ENCODE measurements around the gene TMEM255B.
"Not testable (repeated sequence)": the region's sequence is repeated elsewhere in the genome, so short reads cannot be mapped to it uniquely, and the experiment has no call there.

Gene TMEM255B

DNA sequence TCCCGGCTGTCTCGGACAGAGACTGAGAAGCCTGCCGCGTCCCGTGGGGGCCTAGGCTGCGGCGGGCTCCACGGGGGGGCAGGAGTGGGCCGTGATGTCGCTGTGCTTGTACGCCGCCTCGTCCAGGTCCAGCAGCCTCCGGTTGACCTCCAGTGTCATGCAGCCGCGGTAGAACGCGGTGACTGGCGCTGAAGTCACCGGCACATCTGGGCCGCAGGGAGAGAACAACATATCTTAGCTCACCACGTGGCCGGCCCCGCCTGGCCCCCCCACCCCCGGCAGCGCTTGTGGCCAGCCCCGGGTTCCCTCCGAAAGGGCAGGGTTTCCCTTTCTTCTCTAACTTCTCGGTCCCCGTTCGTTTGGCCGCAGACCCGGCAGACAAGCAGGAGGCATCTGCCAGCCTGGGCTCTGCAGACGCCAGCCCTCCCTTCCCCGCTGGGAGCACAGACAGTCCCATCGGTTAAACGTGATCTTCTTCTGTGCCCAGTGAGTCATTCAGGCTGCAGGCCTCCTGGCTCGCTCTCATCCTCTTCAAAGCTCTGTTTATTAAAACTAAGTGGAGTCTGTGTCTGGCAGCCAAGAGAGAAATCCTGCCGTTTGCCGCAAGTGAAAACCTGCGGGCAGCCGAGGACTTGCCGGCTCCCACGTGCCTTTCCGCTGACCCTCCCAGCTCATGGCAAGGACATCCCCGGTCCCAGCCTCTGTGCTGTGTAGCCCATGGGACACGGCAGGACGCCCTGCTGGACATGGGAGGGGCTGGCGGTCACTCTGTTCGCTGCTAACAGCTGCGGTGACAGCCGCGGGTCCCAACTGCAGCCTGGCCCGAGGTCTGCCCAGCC is 62.0 kb downstream of the TMEM255B start:
- DNase-seq: no peak

DNA sequence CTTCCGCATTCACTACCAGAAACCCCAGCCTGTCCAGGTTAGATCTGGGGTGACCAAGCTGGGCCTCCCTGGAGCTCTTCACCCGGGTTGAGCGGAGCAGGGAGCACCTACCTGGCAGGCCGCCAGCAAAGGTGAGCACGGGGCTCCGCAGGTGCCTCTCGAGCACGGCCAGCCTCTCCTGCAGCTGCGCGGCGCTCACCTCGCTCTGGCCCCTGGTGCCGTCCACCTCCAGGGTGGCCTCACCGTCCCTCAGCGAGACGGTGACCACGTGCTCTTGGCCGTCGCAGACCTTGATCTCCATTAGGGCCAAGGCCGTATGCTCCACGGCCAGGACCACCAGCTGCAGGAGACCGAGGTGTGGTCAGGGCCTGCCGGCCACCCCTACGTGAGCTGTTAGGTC is 62.8 kb downstream of the TMEM255B start:
- no peak for DNase-seq

DNA sequence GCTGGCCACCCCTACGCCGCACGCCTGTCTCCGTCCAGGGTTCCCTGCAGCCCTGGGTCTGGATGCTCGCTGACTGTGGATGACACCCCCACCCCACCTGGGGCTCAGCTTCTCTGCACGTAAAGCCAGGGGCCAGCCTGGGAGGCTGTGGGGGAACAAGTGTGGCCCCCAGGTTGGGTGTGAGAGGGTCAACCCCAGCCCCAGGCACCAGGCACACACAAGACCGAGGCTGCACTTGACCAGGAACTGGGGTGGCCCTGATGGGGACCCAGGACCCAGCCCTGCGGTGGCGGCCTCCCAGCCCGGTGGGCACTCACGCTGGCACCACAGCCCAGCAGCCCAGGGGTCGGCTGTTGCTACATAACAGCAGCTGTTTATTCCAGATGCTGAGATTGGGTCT is 63.2 kb downstream of the TMEM255B start:
- no peak for DNase-seq

DNA sequence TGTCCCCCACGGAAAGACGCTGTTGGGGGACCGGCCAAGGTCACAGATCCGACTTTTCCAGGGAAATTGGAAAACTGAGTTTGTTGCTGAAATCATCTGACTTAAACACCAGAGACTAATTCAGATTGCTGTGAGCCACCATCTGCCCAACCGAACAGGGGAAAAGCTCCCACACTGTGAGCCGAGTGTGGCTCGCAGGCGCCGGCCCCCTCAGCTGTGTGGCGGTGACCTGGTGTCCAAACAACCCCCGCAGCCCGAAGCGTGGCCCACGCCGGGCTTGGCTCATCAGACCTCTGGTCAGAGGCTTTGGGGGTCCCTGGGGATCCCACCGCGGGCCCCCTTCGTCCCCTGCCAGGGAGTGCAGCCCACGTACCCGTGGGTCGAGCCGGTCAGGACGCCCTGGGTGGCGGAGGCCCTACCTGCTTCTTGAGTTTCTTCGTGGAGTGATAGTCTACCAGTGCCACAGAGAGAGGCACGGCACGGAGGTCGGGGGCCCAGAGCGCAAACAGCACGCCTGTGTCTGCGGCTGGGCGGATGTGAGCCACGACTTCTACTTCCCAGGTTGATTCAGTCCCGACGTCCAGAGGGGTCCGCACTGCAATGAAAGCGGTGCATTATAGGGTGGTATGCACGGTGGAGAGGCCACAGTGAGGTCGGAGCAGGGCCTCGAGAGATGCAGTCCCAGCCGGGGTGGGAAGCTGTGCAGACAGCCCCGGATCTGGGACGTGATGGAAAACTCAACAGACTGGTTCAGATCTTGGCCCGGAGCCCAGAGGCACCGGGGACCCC is 64.1 kb downstream of the TMEM255B start:
- DNase-seq: no peak

DNA sequence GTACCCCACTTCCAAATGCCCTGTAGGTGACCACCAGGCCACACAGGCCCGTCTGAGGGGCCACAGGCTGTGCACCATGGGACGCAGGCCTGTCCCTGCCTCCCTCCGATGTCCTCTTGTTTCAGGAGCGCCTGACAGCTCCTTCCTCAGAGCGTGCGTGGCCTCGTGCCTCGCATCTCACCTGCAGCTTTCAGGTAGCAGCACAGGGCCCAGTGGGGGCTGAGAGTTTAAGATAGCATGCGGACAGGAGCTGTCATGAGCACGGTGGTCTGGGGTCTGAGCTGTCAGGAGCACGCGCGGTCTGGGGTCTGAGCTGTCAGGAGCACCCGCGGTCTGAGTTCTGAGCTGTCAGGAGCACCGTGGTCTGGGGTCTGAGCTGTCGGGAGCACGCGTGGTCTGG is 64.7 kb downstream of the TMEM255B start:
- DNase-seq: no peak

DNA sequence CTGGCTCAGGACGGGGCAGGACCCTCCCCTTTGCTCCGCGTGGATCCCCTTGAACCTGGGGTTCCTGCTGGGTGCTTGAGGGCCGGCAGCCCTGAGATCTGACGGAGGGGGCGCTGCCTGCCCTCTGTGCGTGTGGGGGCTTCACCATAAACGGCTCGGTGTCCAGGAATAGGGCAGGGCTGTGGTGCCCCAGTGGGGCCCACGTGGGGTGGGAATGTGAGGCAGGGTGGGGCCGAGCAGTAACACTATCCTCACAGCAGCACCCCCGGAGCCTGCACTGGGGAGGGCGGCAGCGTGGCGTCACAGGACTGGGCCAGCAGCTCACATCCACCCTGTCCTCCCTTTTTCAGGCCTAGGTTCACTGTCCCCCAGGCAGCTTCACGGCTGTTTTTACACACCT is 66.8 kb downstream of the TMEM255B start:
- DNase-seq: no peak

DNA sequence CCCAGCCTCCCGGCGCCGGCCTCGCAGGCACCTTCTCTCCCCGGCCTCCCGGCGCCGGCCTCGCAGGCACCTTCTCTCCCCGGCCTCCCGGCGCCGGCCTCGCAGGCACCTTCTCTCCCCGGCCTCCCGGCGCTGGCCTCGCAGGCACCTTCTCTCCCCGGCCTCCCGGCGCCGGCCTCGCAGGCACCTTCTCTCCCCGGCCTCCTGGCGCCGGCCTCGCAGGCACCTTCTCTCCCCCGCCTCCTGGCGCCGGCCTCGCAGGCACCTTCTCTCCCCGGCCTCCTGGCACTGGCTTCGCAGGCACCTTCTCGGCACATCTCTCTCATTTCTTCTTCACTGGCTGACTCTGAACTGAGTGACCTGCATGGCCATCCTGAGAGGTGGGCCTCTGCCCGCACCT is 67.4 kb downstream of the TMEM255B start:
- not testable (repeated sequence) for DNase-seq

DNA sequence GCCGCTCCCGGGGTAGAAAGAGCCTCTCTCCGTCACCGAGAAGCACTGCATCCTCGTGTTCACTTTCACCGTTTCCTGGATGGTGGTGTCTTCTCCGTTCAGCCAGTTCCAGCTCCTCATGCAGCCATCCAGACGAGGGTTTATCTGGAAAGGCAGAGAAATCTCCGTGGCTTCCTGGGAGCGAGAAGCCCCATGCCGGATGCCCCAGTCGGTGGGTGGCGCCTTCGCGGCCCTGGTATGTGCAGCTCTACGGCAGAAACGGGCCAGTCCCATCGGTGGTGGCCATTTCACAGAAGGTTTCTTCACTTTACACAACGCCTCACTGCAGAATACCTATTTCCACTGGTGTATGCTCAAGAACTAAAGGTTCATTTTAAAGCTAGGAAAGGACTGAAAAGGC is 68.0 kb downstream of the TMEM255B start:
- no peak for DNase-seq

DNA sequence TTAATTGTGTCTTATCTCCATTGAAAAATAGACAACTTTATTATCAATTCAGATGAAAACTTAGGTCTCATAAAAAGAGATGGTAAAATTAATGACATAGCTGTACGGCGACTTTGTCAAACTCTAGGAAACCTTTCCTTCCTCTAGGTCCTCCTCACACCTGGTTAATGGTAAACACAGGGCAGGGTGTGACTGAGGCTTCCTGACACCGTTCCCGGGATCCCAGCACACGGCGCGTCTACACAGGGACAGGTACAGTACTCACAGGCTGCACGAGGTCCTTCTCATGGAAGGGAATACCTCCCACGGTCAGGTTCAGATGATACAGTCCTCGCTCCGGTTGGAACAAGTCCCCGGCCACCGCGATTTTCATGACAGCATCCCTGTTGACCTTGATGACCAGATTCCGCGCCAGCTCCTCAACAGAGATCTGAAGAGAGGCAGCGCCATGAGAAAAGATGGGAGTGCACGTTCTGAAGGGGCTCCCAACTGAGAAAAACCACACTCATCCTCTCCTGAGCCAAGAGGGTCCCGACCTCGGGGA is 69.3 kb downstream of the TMEM255B start:
- no peak for DNase-seq

DNA sequence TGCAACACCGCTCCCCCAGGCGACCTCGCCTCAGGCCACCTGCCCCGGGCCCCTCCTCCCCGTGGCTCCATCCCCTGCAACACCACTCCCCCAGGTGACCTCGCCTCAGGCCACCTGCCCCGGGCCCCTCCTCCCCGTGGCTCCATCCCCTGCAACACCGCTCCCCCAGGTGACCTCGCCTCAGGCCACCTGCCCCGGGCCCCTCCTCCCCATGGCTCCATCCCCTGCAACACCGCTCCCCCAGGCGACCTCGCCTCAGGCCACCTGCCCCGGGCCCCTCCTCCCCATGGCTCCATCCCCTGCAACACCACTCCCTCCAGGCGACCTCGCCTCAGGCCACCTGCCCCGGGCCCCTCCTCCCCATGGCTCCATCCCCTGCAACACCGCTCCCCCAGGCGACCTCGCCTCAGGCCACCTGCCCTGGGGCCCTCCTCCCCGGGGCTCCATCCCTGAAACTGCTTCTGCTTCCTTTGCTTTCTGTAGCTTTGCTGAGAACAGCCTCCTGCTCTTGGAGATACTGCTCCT is 71.5 kb downstream of the TMEM255B start:
- not testable (repeated sequence) for DNase-seq

DNA sequence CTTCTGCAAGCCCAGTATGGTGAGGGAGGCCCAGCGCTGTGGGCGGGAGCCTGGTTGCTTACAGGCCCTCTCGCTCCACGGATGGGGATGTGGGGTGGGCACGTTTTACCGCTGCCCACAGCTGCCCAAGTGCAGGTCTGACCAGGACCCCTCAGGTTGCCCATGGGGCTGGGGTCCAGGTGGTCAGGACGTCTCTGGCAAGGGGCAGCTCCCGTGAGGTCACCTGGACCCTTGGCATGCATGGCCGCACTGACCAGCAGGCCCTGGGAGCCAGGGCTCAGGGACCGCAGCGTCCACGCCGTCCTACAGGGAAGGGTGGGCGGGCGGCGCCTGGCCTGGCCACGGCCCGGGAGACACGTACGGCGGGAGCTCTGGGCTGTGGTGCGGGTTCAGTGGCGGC is 72.0 kb downstream of the TMEM255B start:
- no peak for DNase-seq

DNA sequence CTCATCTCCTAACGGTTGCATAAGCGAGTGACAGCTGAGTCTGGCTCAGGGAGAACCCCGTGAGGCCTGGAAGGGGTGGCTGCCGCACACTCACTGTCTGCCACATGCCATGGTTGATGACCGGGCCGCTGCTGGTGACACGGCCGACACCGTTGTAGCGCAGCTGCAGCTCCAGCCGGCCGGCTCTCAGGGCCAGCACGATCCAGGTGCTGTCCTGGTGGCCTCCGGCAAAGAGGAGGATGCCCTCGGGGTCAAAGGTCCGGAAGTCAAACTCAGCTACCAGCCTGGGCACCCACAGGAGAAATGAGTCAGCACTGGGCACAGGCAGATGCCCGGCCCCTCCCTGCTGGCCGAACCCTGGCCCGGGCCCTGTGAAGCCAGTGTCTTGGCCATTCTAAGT is 73.2 kb downstream of the TMEM255B start:
- DNase-seq: no peak

DNA sequence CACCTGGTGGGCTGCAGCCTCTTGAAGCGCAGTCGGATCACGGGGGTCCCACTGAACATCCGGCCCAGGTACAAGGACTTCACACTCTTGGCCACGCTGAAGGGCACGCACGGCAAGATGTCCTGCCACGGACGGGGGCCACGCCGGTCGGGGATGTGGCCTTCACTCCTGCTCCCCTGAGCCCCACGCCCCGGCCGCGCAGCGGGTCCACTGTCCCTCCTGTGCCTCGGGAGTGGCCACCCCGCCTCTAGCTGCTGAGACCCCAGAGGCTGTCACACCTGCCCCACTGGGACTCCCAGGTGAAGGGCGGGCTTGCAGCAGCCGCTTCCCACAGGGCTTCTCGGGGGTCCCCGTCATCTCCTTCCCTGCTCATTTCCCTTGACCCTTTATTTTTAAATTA is 73.6 kb downstream of the TMEM255B start:
- DNase-seq: no peak

DNA sequence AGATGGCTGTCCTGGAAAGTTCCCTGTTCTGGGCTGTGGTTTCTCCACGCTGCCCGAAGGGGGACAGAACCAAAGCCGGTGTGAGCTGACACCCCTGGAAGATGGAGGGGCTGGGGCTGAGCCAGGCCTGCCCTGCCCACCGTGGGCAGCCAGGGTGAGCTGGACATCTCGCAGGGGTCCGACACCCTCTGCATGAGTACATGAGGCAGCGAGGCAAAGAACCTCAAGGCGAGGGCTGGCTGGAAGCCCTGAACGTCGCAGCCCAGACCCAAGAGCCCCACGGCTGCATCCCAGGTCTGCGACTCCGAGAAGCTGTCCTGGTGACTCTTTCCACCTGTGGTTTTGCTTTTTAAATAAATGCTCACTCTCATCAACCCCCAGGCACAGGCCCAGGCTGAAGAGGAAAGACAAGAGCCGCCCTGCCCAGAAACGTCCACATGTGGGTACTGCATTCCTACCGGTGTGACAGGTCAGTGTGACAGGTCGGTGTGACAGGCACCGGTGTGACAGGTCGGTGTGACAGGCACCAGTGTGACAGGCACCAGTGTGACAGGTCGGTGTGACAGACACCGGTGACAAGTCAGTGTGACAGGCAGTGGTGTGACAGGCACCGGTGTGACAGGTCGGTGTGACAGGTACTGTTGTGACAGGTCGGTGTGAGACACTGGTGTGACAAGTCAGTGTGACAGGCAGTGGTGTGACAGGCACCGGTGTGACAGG is 74.2 kb downstream of the TMEM255B start:
- DNase-seq: no peak

DNA sequence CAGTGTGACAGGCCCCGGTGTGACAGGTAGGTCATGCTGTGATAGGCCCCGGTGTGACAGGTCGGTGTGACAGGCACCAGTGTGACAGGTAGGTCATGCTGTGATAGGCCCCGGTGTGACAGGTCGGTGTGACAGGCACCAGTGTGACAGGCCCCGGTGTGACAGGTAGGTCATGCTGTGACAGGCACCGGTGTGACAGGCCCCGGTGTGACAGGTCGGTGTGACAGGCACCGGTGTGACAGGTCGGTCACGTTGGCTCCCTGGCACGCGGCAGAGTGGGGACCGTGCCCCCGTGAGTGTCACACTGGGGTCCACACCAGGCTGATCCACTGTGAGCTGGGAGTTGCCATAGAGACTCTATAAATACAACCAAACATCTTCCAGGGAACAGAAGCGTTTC is 75.0 kb downstream of the TMEM255B start:
- not testable (repeated sequence) for DNase-seq

DNA sequence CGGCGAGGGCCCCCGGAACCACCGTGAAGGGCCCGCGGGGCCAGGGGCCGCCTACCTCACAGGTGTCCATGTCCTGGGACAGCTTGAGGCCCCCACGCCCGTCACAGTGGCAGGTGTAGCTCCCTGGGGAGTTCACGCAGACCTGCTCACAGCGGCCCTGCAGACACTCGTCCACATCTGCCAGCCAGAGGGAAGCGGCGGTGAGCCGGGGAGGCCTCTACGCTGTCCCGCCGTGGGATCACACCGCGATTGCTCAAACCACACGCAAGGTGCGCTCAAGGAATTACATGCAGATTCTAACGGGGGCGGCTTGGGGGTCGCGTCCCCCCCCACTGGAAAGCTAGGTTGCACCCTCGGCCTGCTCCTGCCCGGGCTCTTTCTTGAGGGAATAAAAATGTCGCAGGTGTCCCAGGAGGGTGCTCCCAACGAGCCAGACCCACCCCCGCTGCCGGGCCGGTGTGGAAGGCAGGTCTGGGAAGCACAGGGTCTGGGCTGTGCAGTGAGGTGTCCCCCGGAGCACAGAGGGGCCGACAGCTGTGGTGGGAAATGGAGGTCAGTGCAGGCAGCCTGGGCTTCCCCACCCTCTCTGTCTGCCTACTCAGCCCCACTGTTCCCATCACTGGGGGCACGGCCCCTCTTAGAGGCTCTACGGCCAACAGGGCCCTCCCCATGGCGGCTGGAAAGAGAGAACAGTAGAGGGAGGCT is 75.6 kb downstream of the TMEM255B start:
- DNase-seq: no peak

DNA sequence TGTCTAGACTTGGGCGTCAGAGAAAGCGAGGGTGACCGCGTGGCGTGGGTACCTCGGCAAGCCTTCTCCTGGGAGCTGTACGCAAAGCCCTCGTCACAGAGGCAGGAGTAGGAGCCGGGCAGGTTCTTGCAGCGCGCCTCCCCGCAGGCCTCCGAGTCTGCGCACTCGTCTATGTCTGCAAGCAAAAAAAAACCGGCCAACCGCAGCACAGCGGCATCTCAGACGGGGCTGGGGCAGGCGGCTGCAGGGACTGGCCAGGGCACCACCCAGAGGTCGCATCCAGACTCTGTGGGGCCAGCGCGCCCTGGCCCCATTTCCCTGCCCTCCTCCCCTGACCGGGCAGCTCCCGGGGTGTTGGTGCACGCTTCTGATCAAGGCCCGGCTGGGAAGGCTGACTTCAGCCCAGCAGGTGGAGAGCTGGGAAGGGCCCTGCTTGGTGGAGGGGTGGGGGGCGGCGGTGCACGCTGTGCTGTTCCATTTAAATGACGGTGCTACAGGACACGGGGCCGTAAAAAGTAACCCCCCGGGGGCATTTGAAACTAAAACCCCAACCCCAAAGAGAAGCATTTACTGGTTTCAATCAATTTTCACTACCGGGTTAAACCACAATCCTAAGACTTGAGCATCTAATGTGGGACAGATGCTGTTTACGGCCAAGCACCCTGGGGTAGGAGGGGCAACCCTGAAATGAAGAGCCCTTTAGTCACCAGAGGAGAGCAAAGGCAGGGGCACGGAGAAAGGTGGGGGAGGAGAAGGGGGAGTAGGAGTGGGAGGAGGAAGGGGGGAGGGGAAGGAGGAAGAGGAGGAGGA is 76.6 kb downstream of the TMEM255B start:
- DNase-seq: no peak

DNA sequence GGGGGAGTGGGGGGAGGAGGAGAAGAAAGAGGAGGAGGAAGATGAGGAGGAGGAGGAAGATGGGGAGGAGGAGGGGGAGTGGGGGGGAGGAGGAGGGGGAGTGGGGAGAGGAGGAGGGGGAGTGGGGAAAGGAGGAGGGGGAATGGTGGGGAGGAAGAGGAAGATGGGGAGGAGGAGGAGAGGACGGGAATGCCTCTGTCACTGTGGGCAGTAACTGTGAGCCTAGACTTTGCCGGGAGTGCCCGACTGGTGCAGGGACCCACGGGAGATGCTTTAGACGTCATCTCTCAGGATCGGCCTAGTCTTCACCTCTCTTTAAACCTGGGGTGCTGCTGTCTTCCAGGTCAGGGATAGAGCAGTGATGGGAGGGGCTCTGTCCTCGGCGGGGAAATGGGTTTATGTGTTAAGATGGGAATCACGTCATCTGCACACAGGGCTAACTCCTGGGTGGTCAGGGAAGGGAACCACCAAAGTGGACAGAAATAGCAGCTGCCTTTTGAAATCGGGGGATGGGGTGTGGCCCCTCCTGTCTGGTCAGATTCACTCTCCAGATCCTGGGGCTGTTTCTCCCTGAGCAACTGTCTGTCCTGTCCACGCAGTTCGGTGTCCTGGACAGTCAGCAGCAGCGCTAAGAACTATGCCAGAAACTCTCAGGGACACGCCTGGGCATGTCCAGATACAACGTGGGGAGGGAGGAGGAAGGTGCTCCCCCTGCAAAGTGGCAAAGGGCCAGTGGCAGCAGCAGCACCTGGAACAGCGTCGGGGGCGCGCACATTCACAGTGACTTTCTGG is 77.9 kb downstream of the TMEM255B start:
- DNase-seq: no peak

DNA sequence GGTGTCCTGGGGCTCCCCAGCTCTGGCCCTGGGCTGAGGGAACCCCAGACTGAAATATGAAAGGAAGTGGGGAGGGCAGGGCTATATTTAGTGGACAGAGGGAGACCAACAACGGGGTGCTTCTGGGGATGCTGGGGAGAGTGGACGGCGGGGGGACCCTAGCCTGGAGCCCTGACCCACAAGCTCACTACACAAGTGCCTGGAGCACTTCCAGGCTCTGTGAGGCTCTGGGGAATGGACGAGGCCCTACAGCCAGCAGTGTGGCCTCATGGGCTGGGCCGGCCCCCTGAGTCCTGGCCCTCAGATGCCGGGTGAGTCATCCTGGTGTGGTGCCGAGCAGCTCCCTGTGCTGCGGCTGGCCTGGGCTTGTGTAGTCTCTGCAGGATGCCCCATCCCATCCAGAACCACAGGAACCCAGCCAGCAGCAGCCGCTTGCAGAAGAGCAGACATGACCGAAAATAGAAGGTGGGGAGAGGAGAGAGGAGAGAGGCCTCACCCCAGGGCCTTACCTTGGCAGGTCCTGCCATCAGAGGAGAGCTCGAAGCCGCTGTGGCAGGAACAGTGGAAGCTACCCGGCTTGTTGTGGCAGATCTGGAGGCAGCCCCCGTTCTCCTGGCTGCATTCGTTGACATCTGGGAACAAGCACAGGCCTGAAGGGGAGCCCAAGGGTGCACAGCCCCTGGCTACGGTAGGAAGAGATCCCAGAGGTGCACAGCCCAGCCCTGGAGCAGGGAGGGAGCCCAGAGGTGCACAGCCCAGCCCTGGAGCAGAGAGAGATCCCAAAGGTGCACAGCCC is 78.7 kb downstream of the TMEM255B start:
- no peak for DNase-seq

DNA sequence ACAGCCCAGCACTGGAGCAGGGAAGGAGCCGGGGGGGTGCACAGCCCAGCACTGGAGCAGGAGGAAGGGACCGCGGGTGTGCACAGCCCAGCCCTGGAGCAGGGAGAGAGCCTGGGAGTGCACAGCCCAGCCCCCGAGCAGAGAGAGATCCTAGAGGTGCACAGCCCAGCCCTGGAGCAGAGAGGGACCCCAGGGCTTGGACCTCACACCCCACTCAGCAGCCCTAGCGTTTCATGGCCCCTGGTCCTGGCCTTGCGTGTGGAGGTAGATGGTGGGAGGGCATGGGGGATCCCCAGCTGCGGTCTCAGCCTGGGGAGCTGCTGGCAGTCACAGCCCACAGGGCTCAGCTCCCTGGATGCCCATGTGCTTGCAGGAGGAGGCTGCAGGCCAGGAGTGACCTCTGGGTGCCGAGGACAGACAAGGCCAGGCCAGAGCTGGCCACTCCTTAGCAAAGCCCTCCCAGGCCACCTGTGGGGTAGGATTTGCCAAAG is 79.7 kb downstream of the TMEM255B start:
- DNase-seq: no peak

Data from stimulated activated CD4-positive, alpha-beta T cell treated with anti-CD3 and anti-CD28 coated beads, Interleukin-2, amount 100 ng/mL, for 48 hours (primary cell).